GM13976 (cell line): ENCODE data around the gene GSK3A.

Experiments used
- DNase-seq: peaks from one replicate; pipeline ENCODE4 v3.0.0; 2012; ENCODE audit warnings: low spot score
- CTCF ChIP-seq: IDR thresholded peaks from 2 replicates; pipeline ENCODE4 v1.5.1; 2012; ENCODE audit warnings: borderline replicate concordance, mild to moderate bottlenecking; ENCODE audit not compliant: insufficient read depth; ENCODE audit errors: extremely low read depth, missing control alignments, control extremely low read depth
- in situ Hi-C: fragments of 300-500 bp; cut with MboI; formaldehyde crosslinking; loops from one replicate; pipeline ENCODE4 v1.12.0; 2022; ENCODE audit warnings: low sequenced_read_pairs, mixed read lengths, inconsistent platforms; ENCODE audit not compliant: unreplicated experiment

Gene GSK3A

GRCh38 chr19:42191330-42191729, 51.1 kb downstream of the GSK3A start:
- in situ Hi-C loops: loop anchor here (10.0 kb wide), 1 partner anchor 87 kb away; no protein-coding TSS in a partner anchor
- no peak for TF ChIP-seq CTCF
- DNase-seq: no peak

- DNase-seq: no peak
- in situ Hi-C loops: no loop called here
Observed at GRCh38 chr19:42189133-42189532, 53.3 kb downstream of the GSK3A start.

GRCh38 chr19:42188665-42189064, 53.7 kb downstream of the GSK3A start:
- no peak for DNase-seq
- in situ Hi-C loops: no loop called here
- no peak for TF ChIP-seq CTCF

More at GRCh38 chr19:42189133-42189532, 53.3 kb downstream of the GSK3A start:
- no peak for TF ChIP-seq CTCF

- no peak for DNase-seq
- TF ChIP-seq CTCF: no peak
- in situ Hi-C loops: no loop called here
Observed at GRCh38 chr19:42185277-42185676, 57.1 kb downstream of the GSK3A start.

GRCh38 chr19:42184401-42184861, 58.0 kb downstream of the GSK3A start:
- DNase-seq: peak; percentile 81
- peak; percentile 94 for TF ChIP-seq CTCF
- in situ Hi-C loops: no loop called here
